Left hindlimb (tissue), 1 donor: Measurements from ENCODE around the gene PCIF1.
"Not testable (repeated sequence)": the region's sequence is repeated elsewhere in the genome, so short reads cannot be mapped to it uniquely, and the experiment has no call there.

Source experiments
- DNase-seq: peaks from one replicate; pipeline ENCODE4 v3.0.0-alpha.2; 2018

The PCIF1 gene

DNA sequence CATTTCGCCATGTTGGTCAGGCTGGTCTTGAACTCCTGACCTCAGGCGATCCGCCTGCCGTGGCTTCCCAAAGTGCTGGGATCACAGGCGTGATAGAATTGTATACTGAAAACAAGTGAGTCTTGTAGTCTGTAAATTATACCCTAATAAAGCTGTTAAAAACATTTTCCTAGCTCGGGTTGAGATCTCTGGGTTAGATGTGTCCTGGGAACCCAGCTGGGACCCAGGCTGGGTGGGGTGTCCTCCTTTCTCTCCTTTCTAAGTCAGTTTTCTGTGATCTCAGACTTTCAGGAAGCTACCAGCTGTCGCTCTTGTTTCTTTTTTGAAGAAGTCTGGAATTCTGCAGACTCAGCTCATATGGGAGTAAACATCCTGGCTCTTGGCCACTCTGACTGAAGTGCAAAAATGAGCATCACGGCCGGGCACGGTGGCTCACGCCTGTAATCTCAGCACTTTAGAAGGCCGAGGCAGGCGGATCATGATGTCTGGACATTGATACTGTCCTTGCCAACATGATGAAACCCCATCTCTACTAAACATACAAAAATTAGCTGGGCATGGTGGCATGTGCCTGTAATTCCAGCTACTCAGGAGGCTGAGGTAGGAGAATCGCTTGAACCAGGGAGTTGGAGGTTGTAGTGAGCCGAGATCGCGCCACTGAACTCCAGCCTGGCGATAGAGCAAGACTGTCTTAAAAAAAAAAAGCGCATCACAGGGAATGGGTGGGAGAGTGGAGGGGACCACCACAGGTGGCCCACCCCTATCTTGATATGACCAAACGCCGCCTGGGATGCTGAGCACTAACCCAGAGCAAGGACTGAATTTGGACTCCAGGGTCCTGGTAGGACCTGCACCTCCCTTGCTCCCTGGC, 9.9 kb upstream of the PCIF1 start:
- no peak for DNase-seq

DNA sequence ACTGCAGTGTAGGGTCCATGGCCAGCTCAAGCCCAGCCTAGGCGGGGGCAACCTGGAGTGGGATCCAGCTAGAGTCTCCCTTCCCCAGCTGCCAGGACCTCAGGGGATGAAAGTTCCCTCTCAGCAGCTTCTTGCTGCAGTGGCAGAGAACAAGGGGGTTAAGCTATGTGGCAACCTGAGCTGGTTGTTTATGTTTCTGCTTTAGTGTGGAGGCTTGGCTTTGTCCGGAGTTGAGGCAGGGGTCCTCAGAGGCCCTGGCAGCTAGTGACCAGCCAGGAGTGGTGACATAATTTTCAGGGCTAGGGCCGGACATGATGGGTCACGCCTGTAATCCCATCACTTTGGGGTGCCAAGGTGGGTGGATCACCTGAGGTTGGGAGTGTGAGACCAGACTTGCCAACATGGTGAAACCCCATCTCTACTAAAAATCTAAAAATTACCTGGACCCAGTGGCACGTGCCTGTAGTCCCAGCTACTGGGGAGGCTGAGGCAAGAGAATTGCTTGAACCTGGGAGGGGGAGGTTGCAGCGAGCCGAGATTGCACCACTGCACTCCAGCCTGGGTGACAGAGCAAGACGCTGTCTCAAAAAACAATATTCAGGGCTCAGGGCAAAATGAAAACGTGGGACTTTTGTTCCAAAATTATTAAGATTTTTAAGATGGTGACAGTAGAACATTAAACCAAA, 8.5 kb upstream of the PCIF1 start:
- DNase-seq = no peak

DNA sequence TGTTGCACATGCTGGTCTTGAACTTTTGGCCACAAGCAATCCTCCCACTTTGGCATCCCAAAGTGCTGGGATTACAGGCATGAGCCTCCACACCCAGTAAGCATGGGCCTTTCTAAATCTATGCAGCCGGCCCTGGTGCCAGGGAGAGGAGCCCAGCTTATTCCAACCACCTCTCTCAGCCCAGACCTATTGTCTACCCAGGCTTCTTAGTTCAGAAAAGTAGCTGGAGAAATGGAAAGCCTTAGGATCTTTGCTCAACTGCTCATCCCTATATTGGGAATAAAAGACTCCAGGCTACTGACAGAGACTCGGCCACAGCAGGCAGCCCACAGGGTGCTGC, 7.8 kb upstream of the PCIF1 start:
- no peak for DNase-seq

DNA sequence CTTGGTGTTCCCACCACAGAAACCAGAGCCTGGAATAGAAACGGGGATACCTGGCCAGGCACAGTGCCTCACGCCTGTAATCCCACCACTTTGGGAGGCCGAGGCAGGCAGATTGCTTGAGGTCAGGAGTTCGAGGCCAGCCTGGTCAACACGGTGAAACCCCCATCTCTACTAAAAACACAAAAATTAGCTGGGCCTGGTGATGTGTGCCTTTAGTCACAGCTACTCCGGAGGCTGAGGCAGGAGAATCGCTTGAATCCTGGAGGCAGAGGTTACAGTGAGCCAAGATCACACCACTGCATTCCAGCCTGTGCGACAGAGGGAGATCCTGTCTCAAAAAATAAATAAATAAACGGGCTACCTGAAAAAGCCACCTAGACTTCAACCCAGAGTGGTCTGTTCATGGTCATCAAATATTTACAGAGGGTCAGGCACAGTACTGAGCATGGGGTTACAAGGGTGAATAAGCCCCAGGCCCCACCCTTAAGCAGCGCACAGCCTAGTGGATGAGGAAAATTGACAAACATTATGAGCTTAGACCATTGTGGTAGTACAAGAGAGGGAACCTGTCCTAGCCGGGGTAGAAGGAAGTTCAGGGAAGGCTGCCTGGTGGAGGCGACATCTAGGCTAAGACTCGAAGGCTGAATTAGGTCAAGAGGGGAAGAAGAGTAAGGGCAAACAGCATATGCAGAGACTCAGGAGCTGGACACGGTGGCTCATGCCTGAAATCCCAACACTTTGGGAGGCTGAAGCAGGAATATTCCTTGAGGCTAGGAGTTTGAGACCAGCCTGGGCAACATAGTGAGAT, 7.2 kb upstream of the PCIF1 start:
- no peak for DNase-seq

DNA sequence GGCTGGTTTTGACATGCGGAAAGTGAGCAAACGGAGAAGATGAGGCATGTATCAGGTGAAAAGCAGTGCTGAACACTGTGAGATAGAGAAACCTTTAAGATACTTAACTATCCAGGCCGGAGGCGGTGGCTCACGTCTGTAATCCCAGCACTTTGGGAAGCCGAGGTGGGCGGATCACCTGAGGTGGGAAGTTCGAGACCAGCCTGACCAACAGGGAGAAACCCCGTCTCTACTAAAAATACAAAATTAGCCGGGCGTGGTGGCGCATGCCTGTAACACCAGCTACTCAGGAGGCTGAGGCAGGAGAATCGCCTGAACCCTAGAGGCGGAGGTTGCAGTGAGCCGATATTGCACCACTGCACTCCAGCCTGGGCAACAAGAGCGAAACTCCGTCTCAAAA, 2.8 kb upstream of the PCIF1 start:
- DNase-seq = not testable (repeated sequence)

DNA sequence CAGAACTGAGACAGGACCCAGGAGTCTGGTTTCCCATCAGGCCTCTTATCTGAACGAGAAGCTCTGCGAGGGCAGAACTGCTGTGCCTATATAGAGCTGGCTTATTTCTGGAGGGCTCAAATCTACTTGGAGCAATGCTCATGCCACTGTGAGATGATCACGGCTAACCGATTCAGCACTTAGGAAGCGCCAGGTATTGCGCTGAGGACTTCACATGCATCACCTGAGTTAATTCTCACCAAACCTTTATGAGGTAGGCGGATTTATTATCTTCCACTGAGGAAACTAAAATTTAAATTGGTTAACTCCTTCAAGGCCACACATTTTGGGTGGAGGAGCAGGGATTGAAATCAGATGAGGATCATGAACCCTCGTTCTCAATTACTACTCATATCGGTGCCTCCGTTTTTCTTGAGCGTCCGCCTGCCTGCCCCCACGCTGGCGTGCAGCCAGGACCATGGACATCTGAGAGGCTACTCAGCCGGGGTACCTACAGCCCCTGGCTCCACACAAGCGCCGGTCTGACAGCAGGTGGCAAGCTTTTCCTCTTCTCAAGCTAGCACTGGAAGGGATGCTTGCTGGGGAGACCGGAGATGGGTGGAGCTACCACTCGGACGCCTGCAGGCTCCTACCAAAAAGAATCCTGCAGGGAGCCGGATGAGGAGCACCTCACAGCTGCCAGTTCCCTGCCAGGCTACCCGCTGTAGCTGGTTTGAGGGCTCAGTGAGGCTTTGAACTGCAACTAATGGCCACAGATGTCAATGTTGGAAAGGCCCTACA, 1.0 kb upstream of the PCIF1 start:
- DNase-seq = peak; percentile 74

DNA sequence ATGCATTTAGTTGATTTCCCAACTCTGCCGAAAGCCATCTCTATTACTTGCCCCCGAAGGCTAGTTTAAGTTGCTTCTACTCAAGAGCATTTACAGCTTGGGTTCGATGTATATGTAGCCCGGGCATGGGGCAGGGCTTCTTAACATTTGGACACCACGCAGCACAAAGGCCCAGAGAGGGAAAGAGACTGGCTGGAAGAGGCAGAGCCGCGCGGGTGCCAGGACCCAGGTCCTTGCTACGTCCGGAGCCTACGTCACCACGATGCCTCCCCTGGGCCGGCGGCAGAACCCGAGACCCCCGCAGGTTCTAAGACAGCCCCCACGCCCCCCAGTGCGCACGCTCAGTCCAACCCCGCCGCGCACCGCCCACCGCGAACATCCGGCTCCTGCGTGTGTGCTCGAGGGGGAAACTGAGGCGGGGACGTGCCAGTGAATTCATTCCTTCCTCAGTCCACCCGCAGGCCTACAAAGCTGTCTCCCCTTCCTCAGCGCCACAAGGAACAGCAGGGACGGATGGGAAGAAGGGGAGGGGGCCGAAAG, 367 bp upstream of the PCIF1 start:
- DNase-seq = peak; percentile 88

DNA sequence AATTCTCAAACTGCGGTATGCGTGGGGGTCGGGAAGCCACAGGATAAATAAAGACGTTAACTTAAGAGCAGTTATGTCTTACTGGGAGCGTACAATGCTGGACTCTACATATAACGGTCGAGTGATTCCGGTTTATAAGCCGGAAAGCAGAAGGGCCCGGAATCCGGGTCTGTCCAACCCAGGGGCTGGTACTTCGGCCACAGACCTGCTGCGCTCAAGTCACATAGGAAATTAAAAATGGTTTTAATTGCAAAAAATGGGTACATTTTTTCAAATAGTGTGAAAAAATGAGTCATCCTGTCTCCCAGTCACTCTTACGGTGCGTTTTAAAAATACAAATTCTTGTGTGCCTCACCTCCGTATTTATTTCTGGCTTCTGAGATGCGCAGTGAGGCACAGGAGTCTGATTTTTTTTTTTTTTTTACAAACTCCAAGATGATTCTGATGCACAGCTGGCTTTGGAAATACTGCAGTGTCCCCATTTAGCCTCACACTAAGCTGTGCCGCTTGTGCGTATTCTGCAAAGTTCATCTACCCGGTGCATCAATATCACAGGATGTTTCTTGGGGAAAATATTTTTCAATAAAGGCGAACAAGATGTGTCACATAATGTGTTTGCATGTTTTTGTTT, 1.0 kb downstream of the PCIF1 start:
- no peak for DNase-seq

DNA sequence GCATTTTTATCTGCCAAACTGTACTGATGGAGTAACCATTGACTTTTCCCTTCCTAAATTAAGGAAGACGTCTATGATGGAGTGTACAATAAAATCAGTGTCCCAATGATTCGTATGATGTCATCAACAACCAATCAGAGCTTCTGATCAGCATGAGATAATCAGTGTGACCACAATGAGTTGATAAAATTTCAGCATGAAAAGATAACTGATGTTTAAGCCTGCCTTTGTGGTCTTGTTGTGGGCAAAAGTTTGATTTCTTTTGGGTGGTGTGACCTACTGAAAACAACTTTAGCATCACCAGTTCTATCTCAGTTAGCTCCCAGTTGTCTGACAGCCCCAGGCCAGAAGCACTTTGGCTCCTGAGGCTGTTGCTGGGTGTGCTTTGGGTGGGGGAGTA, 3.3 kb downstream of the PCIF1 start:
- no peak for DNase-seq

DNA sequence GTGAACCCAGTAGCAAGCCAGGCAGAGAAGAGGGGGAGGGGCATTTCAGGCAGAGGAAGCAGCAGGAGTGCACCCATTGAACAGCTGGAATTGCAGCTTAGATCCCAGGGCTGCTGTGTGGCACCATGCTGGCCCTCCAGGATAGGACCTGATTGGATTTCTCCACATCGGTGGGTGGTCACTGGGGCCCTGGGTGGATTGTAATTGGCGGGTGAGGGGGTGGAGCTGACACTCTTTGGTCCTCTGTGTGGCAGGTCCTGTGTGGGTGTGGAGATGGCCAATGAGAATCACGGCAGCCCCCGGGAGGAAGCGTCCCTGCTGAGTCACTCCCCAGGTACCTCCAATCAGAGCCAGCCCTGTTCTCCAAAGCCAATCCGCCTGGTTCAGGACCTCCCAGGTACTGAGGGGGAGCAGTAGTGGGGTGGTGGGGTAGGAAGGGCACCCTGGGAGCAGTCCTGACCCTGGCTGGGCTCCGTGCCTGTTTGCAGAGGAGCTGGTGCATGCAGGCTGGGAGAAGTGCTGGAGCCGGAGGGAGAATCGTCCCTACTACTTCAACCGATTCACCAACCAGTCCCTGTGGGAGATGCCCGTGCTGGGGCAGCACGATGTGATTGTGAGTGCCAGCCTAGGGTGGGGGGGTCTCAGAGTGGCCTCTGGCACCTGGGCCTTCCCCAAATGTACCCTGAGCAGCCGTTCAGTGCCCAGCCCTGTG, 4.4 kb downstream of the PCIF1 start:
- DNase-seq = no peak

DNA sequence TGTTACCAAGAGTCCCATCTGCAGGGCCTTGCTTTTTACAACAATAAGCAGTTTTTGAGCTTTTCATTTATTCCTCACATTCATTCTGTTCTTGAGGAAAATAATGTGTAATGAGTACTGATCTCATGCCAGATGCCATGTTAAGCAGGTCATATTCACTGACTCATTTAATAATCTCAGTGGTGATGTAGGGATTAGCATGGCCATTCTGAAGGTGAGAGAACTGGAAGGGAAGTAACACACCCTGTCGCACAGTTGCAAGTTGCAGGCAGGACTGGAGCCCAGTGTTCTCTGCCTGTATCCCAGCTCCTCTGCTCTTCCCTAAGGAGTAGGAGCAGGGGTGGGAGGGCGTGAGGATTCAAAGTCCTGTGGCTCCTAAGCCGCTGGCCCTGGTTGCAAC, 5.6 kb downstream of the PCIF1 start:
- DNase-seq = no peak

DNA sequence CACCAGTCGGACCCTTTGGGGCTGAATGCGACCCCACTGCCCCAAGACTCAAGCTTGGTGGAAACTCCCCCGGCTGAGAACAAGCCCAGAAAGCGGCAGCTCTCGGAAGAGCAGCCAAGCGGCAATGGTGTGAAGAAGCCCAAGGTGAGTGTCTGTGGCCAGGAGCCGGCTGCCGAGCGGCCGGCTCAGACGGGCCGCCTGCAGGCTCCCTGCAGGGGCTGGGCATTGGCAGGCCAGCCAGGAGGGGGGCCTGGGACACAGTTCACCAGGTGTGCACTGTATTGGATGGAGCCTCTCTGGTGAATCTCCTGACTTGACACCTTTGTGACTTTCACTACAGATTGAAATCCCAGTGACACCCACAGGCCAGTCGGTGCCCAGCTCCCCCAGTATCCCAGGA, 6.0 kb downstream of the PCIF1 start:
- DNase-seq = no peak

DNA sequence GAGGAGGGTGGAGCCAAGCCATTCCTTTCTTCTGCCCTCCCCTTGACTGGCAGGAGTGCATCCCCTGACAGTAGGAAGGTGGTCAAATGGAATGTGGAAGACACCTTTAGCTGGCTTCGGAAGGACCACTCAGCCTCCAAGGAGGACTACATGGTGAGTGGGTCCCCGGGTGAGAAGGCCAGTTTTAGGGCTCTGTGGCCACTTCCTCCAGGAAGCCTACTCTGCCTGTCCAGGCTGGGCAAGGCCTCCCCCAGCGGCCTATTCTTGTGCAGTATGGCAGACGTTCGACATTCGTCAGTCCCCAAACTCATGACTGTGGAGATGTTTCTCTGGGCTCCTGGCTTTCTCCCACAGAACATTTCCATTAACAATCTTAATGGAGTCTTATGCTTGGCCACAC, 9.1 kb downstream of the PCIF1 start:
- no peak for DNase-seq

DNA sequence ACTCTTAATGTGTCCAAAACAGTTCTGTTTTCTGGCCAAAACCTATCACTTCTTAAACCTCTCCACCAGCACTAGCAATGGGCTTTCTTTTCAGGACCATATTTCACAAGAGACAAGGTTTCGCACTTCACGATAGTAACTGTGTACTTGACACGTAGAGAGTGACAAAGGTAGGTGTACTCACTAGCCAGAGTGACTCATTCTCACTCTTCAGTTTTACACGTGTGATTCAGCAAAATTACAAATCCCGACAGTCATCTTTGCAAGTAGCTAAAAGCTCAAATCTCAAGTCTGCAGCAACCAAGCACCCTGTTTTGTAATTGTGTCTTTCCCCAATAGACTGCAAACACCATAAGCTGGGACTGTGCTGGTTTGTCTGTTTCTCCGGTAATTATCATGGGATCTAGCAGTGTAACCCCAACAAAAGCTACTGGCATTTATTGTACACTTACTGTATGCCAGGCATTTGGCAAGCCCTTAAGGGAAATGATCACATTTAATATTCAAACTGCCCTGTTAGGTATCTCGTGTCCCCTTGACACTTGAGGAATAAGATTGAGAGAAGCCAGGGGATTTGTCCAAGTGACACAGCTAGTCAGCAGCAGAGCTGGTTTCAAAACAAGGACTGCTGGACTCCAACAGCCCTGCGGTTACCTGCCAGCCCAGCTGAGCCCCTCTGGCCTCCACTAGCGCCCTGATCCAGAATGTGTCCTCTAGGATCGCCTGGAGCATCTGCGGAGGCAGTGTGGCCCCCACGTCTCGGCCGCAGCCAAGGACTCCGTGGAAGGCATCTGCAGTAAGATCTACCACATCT, 9.9 kb downstream of the PCIF1 start:
- DNase-seq = no peak

DNA sequence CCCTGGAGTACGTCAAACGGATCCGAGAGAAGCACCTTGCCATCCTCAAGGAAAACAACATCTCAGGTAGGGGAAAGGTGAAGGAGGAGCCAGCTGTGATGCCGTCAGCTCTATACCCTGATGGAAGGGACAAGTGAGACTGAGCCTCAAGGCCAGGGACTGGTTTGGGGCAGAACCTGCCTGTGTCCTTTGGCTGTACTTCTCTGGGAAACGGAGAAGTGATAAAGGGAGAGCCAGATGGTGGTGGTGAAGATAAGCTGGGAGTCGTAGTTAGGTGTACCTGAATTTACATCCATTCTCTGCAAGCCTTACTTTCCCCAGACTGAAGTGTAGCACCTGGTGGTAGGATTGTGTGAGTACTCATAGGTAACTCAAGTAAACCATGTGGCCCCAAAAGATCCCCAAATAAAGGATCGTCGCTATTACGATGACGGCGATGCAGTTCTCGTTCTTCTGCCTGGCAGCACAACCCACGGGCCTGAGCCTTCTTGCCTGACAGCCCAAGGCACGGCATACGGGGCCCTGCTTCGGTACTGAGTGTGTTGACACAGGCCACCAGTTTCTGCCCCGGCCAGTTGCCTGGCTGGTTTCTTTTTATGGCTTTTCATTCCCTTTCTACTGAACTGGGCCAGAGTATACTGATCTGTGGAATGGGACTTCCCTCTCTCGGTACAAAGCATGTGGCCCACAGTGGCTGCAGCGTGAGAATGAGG, 10.6 kb downstream of the PCIF1 start:
- DNase-seq = no peak

DNA sequence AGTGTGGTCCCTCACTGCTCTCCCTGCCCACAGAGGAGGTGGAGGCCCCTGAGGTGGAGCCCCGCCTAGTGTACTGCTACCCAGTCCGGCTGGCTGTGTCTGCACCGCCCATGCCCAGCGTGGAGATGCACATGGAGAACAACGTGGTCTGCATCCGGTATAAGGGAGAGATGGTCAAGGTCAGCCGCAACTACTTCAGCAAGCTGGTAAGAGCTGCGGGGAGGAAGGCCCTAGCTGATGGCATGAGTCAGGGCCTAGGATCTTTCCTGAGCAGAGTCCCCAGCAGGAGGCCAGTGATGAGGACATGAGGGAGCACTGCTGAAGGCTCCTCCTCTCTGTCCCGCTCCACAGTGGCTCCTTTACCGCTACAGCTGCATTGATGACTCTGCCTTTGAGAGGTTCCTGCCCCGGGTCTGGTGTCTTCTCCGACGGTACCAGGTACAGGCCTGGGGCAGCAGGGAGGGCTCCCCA, 11.2 kb downstream of the PCIF1 start:
- no peak for DNase-seq

DNA sequence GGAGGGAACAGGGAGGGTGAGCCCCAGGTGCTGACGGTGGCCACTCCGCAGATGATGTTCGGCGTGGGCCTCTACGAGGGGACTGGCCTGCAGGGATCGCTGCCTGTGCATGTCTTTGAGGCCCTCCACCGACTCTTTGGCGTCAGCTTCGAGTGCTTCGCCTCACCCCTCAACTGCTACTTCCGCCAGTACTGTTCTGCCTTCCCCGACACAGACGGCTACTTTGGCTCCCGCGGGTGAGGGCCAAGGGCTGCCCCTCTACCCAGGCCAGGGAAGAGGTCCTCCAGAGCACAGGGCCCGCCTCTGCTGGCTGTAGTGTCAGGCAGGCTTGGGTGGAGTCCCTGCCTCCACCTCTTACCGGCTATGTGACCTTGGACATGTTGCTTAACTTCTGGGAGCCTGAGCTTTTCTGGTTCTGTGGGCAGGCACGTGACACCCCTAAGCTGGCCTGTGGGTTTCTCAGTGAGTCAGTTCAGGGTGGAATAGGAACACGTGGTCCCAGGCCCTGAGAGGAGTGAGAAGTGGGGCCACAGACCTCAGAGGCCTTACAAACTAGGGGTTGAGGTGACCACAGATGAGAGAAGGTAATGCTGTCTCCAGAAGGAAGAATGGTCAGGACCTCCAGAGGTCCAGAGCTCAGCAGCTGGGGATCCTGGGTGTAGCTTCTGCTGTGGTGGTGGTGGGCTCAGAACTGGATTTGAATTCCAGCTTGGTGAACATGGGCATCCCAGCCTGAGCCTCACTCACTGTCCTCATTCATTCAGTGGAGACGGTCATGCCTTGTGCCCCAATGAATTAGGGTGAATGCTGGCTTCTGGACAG, 11.9 kb downstream of the PCIF1 start:
- DNase-seq = no peak

DNA sequence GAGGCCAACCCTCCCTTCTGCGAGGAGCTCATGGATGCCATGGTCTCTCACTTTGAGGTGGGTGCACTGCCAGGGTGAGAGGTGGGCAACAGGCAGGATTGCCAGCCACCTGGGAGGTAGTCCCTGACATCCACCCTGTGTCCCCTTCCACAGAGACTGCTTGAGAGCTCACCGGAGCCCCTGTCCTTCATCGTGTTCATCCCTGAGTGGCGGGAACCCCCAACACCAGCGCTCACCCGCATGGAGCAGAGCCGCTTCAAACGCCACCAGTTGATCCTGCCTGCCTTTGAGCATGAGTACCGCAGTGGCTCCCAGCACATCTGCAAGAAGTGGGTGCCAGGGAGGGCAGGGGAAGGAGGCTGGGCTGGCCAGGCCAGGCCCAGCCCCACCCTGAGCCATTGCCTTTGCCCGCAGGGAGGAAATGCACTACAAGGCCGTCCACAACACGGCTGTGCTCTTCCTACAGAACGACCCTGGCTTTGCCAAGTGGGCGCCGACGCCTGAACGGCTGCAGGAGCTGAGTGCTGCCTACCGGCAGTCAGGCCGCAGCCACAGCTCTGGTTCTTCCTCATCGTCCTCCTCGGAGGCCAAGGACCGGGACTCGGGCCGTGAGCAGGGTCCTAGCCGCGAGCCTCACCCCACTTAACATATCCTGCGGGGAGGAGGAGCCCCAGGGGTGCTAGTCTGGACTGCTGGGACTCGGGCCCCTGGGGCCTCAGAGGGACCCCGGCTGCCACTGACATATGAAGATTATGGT, 12.8 kb downstream of the PCIF1 start:
- DNase-seq = no peak
